Cerebellar cortex (tissue), 1 donor: ENCODE measurements around the gene ACTG1.
A peak's percentile ranks its signal among the peaks of the same experiment; 100 is the strongest.
"Not testable (repeated sequence)": the region's sequence is repeated elsewhere in the genome, so short reads cannot be mapped to it uniquely, and the experiment has no call there.

Experiments
- DNase-seq: peaks from one replicate; pipeline ENCODE4 v3.0.0-alpha.2; 2015; ENCODE audit warnings: low spot score

Gene ACTG1

DNA sequence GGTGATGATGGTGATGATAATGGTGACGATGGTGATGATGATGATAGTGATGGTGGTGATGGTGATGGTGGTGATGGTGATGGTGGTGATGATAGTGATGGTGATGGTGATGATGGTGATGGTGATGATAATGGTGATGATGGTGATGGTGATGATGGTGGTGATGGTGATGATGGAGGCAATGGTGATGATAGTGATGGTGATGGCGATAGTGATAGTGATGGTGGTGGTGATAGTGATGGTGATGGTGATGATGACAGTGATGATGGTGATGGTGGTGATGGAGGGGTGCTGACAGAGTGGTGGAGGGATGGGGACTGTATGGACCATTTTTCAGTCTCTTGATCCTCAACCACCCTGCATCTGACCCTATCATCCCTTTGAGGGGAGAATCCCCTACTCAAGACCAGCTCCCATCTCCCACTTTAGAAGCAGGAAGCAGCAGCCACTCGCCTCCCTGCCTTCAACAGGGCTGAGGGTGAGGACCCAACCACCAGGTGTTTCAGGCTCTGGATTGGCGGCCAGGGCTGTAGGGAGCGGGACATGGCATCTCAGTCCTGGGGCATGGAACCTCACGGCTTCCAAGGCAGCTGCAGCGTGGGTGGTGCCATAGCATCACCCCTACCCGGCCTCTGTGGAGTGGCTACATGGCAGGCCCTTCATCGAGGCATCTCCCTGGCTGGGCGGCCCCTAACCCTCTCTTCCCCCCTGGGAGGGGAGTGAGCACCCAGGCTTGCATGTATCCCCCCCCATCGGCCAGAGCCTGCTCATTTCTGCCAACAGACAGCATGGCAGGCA, 20.1 kb upstream of the ACTG1 start:
- DNase-seq: no peak

DNA sequence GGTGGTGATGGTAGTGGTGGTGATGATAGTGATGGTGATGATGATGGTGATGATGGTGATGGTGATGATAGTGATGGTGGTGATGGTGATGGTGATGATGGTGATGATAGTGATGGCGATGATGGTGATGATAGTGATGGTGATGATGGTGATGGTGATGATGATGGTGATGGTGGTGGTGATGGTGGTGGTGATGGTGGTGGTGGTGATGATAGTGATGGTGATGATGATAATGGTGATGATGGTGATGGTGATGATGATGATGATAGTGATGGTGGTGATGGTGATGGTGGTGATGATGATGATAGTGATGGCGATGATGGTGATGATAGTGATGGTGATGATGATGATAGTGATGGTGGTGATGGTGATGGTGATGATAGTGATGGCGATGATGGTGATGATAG, 19.4 kb upstream of the ACTG1 start:
- not testable (repeated sequence) for DNase-seq

- DNase-seq: not testable (repeated sequence)
Measured at GRCh38 chr17:81531013-81531412, 18.4 kb upstream of the ACTG1 start.

GRCh38 chr17:81529437-81529803, 16.8 kb upstream of the ACTG1 start:
- no peak for DNase-seq

DNA sequence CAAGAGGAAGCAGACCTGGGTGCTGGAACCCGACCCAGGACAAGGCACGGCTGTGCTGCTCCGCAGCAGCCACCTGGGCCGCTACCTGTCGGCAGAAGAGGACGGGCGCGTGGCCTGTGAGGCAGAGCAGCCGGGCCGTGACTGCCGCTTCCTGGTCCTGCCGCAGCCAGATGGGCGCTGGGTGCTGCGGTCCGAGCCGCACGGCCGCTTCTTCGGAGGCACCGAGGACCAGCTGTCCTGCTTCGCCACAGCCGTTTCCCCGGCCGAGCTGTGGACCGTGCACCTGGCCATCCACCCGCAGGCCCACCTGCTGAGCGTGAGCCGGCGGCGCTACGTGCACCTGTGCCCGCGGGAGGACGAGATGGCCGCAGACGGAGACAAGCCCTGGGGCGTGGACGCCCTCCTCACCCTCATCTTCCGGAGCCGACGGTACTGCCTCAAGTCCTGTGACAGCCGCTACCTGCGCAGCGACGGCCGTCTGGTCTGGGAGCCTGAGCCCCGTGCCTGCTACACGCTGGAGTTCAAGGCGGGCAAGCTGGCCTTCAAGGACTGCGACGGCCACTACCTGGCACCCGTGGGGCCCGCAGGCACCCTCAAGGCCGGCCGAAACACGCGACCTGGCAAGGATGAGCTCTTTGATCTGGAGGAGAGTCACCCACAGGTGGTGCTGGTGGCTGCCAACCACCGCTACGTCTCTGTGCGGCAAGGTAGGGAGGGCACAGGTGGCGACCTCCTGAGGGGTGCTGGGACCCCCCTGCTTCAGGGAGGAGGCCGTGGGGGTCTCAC, 16.2 kb upstream of the ACTG1 start:
- no peak for DNase-seq

DNA sequence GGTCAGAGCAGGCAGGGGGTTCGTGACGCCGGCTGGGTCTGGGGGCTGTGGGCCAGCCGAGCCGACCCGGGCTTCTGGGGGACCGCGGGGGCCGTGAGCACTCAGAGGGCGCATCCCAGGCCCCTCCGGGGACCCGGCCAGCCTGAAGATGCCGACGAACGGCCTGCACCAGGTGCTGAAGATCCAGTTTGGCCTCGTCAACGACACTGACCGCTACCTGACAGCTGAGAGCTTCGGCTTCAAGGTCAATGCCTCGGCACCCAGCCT, 15.7 kb upstream of the ACTG1 start:
- no peak for DNase-seq

DNA sequence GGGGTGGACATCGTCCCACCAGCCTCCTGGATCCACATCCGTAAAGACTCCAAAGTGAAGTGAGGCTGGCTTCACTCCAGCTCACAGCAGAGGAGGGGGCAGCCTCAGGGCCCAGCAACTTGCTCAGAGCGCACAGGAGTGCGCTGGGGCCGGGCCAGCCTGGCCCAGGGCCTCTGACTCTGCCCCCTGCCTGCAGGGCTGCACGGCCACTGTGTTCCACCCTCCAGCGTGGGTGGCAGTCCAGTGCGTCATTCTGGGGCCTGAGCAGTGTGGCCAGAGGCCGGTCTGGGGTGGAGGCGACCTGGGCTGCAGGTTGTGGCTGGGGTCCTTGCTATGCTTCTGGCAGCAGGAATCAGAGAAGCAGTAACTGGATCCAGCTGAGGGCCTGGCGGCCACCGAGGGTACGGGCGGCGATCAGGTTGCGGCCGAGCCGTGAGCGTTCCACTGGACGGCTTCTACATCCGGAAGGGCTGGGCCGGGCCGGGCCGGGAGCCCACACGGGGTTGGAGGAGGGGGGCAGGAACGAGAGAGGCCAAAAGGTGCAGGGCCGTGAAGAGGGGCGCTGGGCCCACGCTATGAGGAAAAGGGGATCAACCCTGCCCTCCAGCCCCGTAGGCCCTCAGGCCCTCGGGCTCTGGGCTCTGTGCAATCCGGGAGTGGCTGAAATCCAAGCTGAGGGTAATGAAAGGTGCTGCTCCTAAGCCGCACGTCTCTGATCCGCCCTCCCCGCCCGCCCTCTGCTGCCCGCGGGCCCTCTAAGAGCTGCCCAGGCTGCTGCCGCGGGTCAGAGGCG, 15.2 kb upstream of the ACTG1 start, which contains the start of gene FSCN2:
Gene FSCN2, plus strand, starts transcription at position 787 of the 793 bp plus-strand sequence. CDS start 155 bp downstream, outside the sequence.
- no peak for DNase-seq

DNA sequence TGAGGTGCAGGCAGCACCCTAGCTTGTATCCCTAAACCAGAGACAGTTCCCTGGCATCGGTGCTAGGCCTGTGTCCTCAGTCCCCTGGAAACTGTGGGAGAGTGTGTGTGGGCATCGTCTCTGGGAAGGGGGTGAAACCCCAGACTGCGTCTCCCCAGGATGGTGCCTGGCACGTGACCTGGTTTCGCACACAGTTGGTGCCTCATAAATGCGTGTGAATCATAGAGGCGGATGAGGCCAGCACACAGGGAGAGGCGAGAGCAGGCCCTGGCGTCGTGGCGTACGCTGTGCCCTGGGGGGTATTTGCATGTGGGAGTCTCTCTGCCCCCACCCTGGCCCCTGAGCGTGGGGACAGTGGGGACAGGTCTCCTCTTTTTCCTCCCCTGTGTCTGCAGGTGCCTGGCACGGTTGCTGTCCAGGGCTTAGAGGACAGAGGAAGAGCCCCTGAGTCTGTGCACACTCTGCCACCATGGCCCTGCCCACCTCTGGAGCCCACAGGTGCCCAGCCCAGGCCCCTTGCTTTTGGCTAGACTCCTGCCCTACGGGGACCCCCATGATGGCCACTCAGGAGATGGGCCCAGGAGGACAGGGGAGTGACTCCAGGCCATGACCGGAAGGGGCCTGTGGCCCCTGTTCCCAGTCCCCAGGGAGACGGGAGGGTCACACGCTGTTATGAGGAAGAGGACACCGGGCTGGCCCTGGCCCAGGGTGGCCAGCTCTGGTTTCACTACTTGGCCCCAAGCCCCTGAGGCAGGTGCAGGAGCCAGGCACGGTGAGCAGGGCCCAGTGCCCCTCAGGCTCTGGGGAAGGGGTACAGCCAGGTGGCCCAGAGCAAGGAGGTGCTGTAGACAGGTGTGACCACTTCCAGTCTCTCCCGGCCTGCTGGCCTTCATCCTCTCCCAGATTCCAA, 14.3 kb upstream of the ACTG1 start:
- no peak for DNase-seq

DNA sequence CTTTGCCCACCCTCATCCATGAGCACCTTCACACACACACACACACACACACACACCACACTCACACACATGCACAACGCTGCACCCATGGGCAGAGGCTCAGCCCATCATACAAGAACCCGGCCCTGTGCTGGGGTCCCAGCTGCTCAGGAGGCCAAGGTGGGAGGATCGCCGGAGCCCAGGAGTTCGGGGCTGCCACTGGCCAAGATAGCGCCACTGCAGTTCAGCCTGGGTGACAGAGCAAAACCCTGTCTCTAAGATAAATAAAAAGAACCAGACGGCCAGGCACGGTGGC, 12.2 kb upstream of the ACTG1 start:
- DNase-seq: no peak

GRCh38 chr17:81524039-81524864, 11.7 kb upstream of the ACTG1 start:
- DNase-seq: no peak

DNA sequence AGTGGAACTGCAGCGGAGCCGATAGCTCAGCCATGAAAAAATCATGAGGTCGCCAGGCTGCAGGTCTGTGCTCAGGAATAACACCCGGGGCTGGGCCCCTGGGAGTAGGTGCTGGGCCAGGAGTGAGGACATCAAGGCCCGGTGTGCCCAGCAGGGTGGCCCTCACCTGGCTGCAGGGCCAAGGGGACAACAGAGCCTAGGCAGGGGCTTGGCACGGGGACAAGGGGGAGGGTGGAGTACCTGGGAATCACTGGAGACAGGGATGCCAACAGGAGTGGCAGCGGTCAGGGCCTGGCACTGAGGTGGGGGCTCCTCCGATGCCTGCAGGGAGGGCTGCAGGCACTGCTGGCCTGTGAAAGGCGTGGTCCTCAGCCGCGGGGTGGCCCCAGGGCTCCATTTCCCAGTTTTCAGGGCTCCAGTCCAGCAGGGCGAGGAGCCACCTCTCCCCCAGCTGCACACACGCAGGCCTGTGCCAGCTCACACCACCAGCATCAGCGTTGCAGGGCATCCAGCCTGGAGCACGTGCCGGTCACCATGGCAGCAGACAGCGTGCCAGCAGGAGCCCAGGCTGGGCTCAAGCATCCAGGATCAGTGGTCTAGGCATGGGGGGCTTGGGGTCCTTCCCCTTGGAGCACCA, 10.9 kb upstream of the ACTG1 start:
- no peak for DNase-seq

DNA sequence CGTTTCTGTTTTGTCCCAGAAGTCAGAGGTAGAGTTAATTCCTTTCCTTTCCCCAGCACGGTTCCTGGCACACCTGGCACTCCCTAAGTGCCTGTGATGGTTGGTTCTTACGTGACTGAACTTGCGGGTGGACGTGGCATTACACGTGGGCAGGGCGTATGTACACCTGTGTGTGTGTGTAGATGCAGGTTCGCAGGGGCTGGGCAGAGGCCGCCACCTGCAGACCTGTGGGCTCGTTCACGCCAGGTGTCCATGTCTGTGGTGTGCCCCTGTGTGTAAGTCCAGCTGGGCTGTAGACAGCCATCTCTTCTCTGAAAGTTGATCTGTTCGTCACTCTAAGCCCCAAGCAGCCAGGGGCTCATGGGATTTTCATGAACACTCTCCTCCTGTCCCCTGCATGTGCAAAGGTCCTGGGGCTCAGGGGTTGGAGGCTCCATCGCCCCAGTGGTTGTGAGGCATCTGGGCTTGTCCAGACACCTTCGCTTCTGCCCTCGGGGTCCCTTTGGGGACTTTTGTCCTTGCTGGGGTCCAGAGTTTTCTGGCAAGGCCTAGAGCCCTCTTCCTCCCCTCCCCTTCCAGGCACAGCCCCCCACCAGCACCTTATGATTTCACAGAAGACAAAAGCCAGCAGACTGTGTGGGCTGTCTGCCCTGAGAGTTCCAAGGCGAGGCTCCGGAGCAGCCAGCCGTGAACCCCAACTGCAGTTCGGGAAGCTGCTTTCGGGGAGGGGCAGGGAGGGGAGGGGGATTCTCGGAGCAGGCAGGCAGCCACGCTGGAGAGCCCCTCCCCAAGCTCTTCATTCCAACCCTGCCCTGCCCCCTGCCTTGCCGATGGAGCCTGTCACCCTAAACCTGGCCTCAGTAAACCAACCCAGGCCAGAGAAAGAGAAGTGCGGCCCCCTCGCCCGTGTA, 10.1 kb upstream of the ACTG1 start:
- DNase-seq: peak; percentile 57

DNA sequence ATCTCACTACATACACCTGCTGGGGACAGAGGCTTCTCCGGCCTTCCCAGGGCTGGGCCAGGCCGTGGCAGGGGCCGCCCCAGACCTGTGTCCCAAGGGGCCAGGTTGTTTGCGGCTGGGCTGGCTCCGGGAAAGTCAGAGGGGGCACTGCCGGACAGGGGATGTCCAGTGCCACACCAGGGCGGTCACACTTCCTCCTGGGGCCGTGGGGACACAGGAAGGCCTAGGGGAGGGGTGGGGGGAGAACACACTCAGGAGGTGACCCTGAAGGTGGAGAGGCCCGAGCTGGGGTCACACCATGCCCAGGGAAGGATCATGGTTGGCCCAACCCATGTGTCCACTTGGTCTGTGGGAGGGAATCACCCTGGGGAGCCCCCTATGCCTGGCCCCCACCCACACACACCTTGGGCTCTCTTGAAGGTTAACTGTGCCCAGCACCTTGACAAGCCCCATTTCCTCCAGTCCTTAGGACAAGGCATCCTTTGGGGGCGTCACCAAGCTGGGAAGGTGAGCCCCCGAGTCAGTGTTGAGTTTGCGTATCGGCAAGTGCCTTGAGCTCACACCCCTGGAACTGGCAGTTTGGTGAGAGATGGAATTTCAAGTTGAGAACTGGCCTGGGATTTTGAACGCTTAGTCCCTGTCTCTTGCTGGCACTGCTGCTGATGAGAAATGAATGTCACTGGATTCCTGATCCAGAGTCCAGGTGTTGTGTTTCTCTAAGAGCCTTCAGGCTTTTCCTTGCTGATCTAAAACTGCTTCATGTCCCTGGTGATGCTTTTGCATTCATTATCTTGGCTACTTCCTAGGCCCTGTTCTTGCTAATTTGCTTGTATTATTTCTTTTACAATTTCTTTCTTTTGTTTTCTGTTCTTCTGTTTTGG, 7.7 kb upstream of the ACTG1 start:
- DNase-seq: no peak

- no peak for DNase-seq
Measured at GRCh38 chr17:81519284-81520020, 6.9 kb upstream of the ACTG1 start.

GRCh38 chr17:81518785-81519283, 6.2 kb upstream of the ACTG1 start:
- no peak for DNase-seq

DNA sequence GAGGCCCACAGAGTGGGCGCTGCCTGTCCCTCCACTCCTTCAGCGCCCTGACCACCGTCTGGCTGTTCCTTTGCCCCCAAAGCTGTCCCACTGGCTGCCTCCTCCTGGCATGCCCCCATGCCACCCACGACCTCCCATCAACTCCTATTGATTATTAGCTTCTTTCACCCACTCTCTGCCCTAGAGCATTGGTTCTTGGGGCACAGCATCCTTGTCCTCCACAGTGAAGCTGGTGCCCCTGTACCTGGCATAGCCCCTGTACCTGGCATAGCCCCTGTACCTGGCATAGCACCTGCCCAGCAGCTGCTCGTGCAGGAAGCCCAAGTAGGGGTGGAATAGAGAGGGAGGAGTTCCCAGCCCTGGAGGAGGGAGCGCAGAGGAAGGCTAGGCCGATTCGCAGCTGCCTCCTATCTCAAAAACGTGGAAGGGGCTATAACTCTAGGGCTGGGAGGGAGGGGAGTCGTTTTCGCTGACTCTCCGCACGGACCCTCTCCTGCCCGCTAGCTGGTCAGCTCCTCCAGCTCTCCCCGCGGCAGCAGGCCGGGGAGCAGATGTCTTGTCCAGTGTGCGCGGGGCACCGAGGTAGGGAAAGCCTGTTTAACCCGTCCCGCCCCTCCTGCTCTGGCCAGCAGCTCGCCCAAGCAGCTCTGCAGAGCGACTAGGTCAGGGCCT, 5.7 kb upstream of the ACTG1 start:
- DNase-seq: no peak
